HCT116 (cell line): ENCODE results near the gene SLAMF6.

Experiments
- ATF3 ChIP-seq: IDR thresholded peaks from 2 replicates; pipeline ENCODE4 v1.6.1; 2012
- CTCF ChIP-seq, 3 experiments: fragments of 200-600 bp in 1 of 3; sonication (generic) in 1 of 3; IDR thresholded peaks in 2 of 3; conservative IDR thresholded peaks in 1 of 3; 2 replicates each; pipeline ENCODE4 v1.5.1; 2012 to 2017; ENCODE audit warnings: low read depth in 2 of 3, low read length in 2 of 3, antibody characterized with exemption in 1 of 3, borderline replicate concordance in 1 of 3, control low read depth in 1 of 3, mild to moderate bottlenecking in 1 of 3, mixed read lengths in 1 of 3, mixed run types in 1 of 3, moderate library complexity in 1 of 3; ENCODE audit not compliant: insufficient read depth in 1 of 3
- EGR1 ChIP-seq: IDR thresholded peaks from 2 replicates; pipeline ENCODE4 v1.6.1; 2012; ENCODE audit warnings: low read depth
- EZH2phosphoT487 ChIP-seq: fragments of 200-600 bp; IDR thresholded peaks from 2 replicates; pipeline ENCODE4 v1.6.1; 2018; ENCODE audit warnings: antibody characterized with exemption, borderline replicate concordance
- FOSL1 ChIP-seq: IDR thresholded peaks from 2 replicates; pipeline ENCODE4 v1.6.1; 2012; ENCODE audit warnings: low read depth
- POLR2A ChIP-seq: IDR thresholded peaks from 2 replicates; pipeline ENCODE4 v1.7.0; 2011; ENCODE audit warnings: borderline replicate concordance; ENCODE audit not compliant: insufficient read depth, insufficient read length; ENCODE audit errors: extremely low read depth
- POLR2AphosphoS5 ChIP-seq: IDR thresholded peaks from 2 replicates; pipeline ENCODE4 v1.6.1; 2011; ENCODE audit warnings: mild to moderate bottlenecking, low read depth, low read length, moderate library complexity
- RAD21 ChIP-seq: IDR thresholded peaks from 2 replicates; pipeline ENCODE4 v1.6.1; 2012; ENCODE audit warnings: low read depth, mild to moderate bottlenecking
- SP1 ChIP-seq: IDR thresholded peaks from 2 replicates; pipeline ENCODE4 v1.6.1; 2012; ENCODE audit warnings: low read depth
- SRF ChIP-seq: IDR thresholded peaks from 2 replicates; pipeline ENCODE4 v1.6.1; 2012; ENCODE audit warnings: low read depth
- TCF7L2 ChIP-seq: IDR thresholded peaks from 2 replicates; pipeline ENCODE4 v1.7.0; 2011; ENCODE audit warnings: borderline replicate concordance, inconsistent platforms; ENCODE audit not compliant: insufficient read depth, insufficient read length; ENCODE audit errors: extremely low read depth

- TF ChIP-seq POLR2AphosphoS5 (no peak), CTCF (IDR thresholded peaks at IDR 0.05 in 2 of 3, conservative IDR thresholded peaks at IDR 0.05 in 1 of 3; ENCODE audit: borderline replicate concordance in 1 of 3, insufficient read depth in 1 of 3, low read depth in 2 of 3, low read length in 2 of 3) (no peak), EGR1 (no peak), SRF (no peak), ATF3 (no peak), SP1 (no peak), POLR2A (no peak), EZH2phosphoT487 (no peak), RAD21 (no peak), TCF7L2 (no peak), FOSL1 (no peak)
These were observed 68.5 kb downstream of the SLAMF6 start for GRCh38 chr1:160454371-160455152.
